Activated CD4-positive, alpha-beta T cell treated with anti-CD3 and anti-CD28 coated beads, Interleukin-2, Interleukin-4, amounts not matched to agents 100 ng/mL and 50 ng/mL, durations not matched to agents 16 hours and 8 hours (primary cell): ENCODE data around the gene SPATS2L.
A peak's percentile ranks its signal among the peaks of the same experiment; 100 is the strongest.

ENCODE experiments used
- DNase-seq: peaks from one replicate; pipeline ENCODE4 v3.0.0-alpha.2; 2020; ENCODE audit warnings: low spot score

SPATS2L gene

GRCh38 chr2:200416878-200417277, 110.4 kb downstream of the SPATS2L start:
- no peak for DNase-seq

- no peak for DNase-seq
These were observed 110.9 kb downstream of the SPATS2L start for GRCh38 chr2:200417366-200417765.

- no peak for DNase-seq
These were observed 111.9 kb downstream of the SPATS2L start for GRCh38 chr2:200418399-200418798.

- DNase-seq: no peak
These were observed 112.8 kb downstream of the SPATS2L start for GRCh38 chr2:200419325-200419724.

- no peak for DNase-seq
These were observed 114.8 kb downstream of the SPATS2L start for GRCh38 chr2:200421270-200421669.

- DNase-seq: no peak
These were observed 115.6 kb downstream of the SPATS2L start for GRCh38 chr2:200422071-200422470.

- peak; percentile 7 for DNase-seq
These were observed 116.2 kb downstream of the SPATS2L start for GRCh38 chr2:200422532-200423261.

- no peak for DNase-seq
These were observed 117.0 kb downstream of the SPATS2L start for GRCh38 chr2:200423541-200423940.

- DNase-seq: no peak
These were observed 118.7 kb downstream of the SPATS2L start for GRCh38 chr2:200425026-200425821.

GRCh38 chr2:200426754-200427153, 120.3 kb downstream of the SPATS2L start:
- DNase-seq: no peak

GRCh38 chr2:200428961-200429665, 122.6 kb downstream of the SPATS2L start:
- no peak for DNase-seq

- DNase-seq: no peak
These were observed 123.5 kb downstream of the SPATS2L start for GRCh38 chr2:200430017-200430416.

- DNase-seq: no peak
These were observed 125.7 kb downstream of the SPATS2L start for GRCh38 chr2:200431996-200432705.

- DNase-seq: no peak
These were observed 128.9 kb downstream of the SPATS2L start for GRCh38 chr2:200435379-200435778.

- DNase-seq: no peak
These were observed 131.8 kb downstream of the SPATS2L start for GRCh38 chr2:200438251-200438650.

GRCh38 chr2:200438846-200439245, 132.4 kb downstream of the SPATS2L start:
- DNase-seq: no peak

- no peak for DNase-seq
These were observed 133.5 kb downstream of the SPATS2L start for GRCh38 chr2:200439981-200440380.

GRCh38 chr2:200442471-200442870, 136.0 kb downstream of the SPATS2L start:
- no peak for DNase-seq

GRCh38 chr2:200443376-200443775, 136.9 kb downstream of the SPATS2L start:
- DNase-seq: no peak

- no peak for DNase-seq
These were observed 137.4 kb downstream of the SPATS2L start for GRCh38 chr2:200443916-200444315.

- DNase-seq: no peak
These were observed 138.0 kb downstream of the SPATS2L start for GRCh38 chr2:200444530-200444929.

- no peak for DNase-seq
These were observed 138.8 kb downstream of the SPATS2L start for GRCh38 chr2:200445284-200445683.
